Renal pelvis (tissue), 4 donors: ENCODE results near the gene MYO1F. TPM values are rescaled to one million over a fixed set of nuclear protein-coding genes. Genes with fewer than 3 reads are reported as not detected.

ENCODE experiments used
- DNase-seq: peaks from one replicate; pipeline ENCODE4 v3.0.0-alpha.2; 2013
- polyA plus RNA-seq, 3 donors: library from polyadenylated mRNA; unstranded; fragments of 120-200 nt; gene quantifications; one replicate each; pipeline ENCODE4 v1.2.1, GENCODE V29; 2013; ENCODE audit not compliant: insufficient read length in 3 of 3

The MYO1F gene
- polyA plus RNA-seq, 3 donors = 5.7 to 12.7 (median 12.0) TPM

DNA sequence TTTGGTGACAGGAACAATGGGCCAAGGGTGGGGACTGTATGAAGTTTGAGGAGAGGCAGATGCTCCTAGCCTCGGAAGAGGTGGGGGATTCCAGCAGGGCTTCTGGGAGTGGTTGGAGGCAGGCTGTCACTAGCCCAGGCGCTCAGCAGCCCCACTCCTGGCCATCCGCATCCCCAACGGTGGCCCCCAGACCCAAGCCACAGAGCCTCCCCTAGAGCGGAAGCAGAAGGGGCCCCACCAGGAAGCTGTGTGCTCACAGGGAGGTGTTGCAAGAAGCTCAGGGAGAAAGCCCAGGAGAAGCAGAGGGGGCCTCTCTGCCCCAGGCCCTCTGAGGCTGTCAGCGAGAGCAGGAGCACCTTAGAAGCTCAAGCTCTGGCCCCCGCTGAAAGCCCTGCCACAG, 83.1 kb downstream of the MYO1F start:
- DNase-seq = no peak

- DNase-seq = no peak
These were observed 85.7 kb downstream of the MYO1F start for GRCh38 chr19:8491574-8491973.

DNA sequence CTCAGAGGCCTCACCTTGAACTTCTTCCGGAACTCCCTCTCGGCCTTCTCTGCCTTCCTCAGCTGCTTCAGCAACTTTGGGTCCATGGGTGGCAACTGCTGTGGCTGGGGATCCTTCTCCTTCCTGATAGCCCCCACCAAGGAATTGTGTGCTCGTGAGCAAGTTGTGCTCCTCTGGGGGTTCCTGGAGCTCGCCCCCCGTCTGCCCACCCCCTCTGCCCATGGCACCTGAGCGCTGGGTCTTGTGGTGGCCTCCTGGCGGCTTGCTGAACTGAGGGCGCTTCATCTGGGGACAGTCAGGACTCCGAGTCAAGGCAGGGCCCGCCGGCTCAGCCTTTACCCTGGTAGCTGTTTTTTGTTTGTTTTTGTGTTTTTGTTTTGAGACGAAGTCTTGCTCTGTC, 86.4 kb downstream of the MYO1F start:
- DNase-seq = no peak

DNA sequence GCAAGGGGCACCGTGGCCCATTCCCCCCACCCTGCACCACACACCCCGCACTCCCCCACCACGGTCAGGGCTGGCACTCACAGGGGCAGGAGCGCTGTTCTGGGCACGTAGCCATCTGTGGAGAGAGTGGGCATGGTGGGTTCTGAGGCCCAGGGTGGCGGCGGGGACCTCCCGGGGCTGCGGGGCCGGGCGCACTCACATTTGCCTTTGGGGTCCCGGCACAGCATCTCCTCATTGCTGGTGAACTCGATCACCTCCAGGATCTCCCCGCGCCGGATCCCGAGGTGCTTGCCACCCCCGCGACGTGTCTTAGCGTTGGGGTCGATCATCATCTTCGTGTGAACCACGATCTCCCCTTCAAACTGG, 86.9 kb downstream of the MYO1F start:
- DNase-seq = no peak

DNA sequence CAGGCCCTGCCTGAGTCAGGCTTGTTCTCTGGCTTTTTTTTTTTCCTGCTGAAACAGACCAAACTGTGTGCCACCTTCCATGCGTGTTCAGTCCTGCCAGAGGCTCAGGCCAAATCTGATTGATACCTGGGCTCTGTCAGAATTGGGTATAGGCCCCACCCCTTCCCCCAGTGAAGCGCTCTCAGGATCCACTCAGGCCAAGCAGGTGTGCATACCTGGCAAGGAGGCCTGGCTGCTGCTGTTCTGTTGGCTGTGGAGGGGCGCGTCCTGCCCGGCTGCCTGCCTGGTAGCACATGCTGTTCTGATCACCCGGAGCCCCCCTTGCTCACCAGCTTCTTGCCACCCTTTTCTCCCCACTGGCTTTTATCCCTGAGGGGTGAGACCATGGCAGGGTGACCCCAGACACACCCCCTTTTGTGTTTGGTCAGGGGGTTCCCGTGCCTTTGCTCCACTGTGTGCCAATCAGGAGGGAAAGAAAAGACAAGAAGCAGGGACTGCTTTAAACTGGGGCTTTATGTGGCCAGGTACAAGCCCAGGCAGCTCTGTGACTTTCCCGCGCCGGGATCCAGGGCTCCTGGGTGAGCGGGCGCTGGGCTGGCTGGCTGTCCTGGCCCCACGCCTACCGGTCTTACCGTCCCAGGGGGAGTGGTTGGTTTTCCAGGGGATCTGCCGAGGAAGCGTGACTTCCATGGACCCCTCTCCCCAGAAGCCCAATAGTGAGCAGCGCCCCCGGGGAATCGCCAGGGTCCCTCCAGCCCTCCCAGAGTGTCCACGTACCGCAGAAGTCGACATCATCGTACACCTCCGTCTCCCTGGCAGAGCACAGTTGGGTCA, 87.5 kb downstream of the MYO1F start:
- DNase-seq = no peak

- DNase-seq = no peak
These were observed 88.9 kb downstream of the MYO1F start for GRCh38 chr19:8488365-8488764.

DNA sequence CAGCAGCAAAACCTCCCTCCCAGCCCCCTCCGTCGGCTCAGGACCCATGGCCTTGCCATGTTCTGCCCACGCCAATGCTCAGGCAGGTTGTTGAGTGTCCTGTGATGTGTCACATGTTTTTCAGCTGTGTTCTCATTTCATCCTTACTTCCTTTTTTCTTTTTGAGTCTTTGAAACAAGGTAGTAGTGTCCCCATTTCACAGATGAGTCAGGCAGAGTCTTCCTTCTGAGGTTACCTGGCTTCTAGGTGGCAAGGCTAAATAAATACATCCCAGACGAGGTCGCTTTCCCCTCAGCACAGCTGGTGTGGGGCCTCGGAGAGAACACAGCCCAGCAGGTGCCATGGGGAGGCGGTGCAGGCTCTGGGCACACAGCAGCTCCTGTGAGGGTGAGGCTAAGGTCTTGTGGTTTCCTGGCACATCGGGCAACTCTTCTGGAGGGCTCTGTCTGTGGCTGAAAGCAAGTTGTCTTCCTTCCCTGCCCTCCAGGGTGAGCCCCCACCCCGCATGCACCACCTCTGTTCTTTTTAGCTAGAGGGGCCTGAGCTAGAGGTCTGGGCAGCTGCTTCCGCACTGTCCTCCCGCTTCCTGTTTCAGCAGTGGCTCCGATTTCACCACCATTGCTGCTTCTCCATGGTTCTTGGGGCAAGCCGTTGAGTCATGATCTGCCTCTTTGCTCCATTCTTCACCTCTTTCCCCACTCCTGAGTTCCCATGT, 89.9 kb downstream of the MYO1F start:
- no peak for DNase-seq

- DNase-seq = no peak
These were observed 90.5 kb downstream of the MYO1F start for GRCh38 chr19:8486661-8487136.

DNA sequence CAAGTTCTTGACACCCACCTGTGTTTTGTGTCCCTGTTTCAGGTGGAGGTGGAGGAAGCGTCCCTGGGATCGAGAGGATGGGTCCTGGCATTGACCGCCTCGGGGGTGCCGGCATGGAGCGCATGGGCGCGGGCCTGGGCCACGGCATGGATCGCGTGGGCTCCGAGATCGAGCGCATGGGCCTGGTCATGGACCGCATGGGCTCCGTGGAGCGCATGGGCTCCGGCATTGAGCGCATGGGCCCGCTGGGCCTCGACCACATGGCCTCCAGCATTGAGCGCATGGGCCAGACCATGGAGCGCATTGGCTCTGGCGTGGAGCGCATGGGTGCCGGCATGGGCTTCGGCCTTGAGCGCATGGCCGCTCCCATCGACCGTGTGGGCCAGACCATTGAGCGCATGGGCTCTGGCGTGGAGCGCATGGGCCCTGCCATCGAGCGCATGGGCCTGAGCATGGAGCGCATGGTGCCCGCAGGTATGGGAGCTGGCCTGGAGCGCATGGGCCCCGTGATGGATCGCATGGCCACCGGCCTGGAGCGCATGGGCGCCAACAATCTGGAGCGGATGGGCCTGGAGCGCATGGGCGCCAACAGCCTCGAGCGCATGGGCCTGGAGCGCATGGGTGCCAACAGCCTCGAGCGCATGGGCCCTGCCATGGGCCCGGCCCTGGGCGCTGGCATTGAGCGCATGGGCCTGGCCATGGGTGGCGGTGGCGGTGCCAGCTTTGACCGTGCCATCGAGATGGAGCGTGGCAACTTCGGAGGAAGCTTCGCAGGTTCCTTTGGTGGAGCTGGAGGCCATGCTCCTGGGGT, 91.5 kb downstream of the MYO1F start:
- DNase-seq = no peak

DNA sequence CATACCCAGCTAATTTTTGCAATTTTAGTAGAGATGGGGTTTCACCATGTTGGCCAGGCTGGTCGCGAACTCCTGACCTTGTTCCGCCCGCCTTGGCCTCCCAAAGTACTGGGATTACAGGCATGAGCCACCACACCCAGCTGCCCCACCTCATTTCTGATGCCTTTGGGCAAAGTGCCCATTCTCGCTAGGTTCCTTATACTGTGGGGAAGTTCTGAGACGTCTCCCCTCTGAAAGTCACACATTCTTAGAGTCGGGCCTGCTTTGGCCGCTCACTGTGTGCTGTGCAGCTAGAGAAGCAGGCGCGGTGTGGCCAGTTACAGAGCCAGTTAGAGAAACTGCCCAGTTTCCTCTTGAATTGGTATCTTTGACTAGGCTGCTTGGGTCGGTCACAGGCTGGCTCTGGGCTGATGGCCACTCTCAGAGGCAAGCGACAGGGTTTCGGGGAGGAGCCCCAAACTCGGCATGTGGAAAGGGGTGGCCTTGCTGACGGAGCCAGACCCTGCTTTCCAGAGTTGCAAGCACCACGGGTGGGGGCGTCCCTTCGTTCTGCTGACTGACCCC, 92.8 kb downstream of the MYO1F start:
- DNase-seq = no peak

DNA sequence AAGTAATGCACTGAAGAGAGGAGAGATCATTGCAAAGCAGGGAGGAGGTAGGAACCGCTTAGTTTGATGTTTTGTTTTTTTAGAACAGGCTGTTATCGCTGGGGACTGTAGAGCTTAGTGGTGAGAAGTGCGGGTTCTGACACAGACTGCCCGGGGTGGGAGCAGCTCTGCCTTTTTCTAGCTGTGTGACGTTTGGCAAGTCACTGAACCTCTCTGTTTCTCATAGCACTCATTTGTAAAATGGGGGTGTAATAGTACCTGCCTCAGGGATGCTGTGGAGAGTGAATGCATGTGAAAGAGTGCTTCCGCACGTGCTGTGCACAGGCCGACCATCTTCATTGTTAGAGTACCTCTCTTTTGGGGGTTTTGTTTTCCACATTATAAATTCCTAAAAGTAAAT, 94.1 kb downstream of the MYO1F start:
- DNase-seq = no peak

DNA sequence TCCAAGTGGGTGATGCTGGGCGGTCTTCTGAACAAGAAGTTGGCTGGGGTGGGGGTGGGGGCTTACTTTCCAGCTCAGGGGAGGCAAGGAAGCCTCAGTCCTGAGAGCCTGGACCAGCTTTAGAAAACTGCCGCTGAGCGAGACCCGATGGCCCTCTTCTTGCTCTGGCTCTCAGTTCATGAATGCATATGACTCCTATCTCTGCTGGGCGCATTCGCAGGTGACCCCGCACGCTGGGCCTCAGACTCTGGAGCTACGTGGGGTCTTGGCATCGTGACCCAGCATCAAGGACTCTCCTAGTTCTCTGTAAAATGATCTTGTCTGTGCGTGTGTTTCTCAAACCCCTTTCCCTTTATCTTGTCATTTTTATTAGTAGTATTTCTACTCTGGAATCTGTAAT, 94.5 kb downstream of the MYO1F start:
- no peak for DNase-seq

DNA sequence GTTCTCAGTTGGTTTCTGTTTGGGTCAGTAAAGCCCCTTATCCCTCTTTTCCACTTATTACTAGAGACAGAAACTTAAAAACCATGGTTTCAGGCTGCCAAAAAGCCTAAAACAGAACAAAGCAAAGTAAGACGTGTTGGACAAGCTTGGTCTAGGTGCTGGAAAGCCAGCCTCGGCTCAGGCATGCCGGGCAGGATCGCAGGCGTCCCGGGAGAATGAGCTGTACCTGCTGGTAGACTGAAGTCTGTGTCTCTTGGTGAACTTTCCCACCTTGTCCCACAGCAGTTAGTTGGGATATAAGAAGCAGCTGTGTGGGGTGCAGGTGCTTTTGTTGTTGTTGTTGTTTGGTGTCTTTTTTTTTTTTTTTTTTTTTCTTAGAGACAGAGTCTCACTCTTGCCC, 95.6 kb downstream of the MYO1F start:
- no peak for DNase-seq

DNA sequence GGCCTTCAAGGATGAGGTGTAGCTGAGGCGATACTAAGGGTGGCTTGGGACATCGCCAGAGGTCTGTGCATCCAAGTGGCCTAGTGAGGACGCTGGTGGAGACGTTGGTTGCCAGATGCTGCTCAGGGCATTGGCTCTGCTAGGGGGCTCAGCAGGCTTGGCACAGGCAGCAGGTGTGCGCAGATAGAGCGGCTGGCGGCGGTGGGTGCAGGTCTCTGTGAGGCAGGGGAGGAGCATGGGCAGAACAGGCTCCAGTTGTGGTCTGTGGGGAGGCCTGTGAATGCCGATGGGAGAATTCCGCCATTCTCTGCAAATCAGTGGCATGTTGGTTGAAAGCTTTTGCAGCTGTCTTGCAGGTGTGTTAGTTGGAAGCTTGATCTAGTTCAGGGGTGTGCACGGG, 96.0 kb downstream of the MYO1F start:
- no peak for DNase-seq

DNA sequence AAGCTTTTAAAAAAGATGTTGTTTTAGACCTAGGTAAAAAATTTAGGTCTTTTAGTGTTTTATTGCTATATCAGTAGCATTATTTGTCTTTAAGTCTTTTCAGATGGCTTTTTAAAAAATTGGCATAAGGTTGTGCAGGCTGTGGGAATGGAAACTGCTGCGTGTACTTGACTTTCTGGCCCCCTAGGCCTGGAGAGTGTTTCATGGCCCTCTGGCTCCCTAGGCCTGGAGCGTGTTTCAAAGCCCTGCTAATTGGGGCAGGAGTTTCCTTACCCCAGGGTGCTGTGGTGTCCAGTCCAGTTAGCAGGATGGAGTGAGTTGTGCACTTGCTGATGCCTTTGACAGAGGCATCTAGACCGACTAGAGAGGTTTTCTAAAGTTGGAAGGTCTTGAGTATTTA, 98.6 kb downstream of the MYO1F start:
- DNase-seq = no peak

GRCh38 chr19:8477889-8478288, 99.4 kb downstream of the MYO1F start:
- no peak for DNase-seq

DNA sequence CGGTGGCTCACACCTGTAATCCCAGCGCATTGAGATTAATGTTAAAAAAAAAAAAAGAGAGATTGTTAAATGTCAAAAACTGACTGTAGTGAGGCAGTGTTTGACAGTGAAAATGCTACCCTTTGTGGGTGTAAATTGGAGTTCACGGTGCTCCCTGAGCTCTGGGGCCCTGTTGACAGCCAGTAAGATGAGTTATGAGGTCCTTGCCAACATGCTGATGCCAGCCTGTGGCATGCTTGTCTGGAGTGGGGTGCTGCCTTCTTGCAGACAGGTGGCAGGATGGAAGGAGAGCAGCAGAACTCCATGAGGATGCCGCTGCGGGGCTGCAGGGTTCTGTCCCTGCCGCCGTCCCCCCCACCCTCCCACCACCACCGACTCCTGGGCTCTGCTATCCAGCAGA, 100.7 kb downstream of the MYO1F start:
- DNase-seq = no peak

DNA sequence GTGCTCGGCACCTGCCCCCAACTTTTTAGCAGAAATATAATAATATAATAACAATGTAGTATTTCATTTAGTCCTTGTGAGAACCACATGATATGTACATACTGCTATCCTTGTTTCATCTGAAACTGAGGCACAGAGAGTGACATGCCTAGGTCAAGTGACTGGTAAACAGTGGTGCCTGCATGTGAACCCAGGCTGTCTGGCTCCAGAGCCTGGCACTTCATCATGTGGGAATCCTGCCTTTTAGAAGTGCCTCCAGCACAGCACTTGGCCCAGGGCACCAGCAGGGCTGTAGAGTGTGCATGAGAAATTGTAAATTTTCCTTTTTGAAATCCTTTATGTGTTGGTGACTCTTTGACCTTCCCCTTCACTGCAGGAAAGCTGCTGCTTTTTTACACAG, 102.2 kb downstream of the MYO1F start:
- DNase-seq = no peak

- no peak for DNase-seq
These were observed 103.4 kb downstream of the MYO1F start for GRCh38 chr19:8473648-8474476.
